Stimulated activated CD4-positive, alpha-beta T cell treated with anti-CD3 and anti-CD28 coated beads, TNF-alpha, amount 100 ng/mL, for 24 hours (primary cell): ENCODE data around the gene PARD3B.

Source experiments
- DNase-seq, 3 experiments: peaks; one replicate each; pipeline ENCODE4 v3.0.0-alpha.2; 2020; ENCODE audit warnings: low read depth in 3 of 3

Gene PARD3B

DNA sequence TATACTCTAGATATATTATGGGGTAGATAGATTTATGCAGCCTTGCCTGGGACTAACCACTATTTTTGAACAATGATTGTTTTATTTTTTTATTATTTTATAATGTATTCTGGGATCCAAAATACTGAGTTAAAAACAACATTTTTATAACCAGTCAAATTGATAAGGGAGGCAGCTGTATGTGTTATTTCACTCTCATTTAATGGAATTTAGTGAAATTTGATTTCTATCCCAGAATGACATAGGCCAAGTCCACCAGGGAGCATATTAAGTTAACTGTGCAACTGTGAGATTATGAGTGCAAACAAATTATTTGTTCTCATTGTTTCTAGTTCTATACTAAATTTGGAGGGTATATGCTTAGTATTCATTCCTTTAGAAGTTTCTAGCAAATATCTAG lies 583.5 kb downstream of the PARD3B start:
- no peak for DNase-seq

DNA sequence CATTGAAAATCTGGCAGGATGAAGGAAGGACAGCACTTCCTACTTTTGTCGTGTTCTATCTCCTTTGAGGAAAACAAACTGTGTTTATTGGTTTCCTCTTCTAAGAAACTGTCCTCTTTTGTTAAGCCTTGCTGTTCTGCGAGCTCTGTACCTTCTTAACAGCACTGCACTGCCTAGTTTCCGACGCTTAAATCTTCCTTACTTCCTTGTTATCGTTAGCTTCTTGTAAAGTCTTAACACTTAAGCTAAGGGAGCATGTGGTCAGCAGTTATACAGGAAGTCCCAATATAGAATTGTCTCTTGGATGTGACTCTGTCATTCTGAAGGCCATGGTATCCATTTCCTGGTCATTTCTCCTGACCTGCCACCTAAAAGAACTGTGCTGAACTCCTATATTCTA lies 584.3 kb downstream of the PARD3B start:
- no peak for DNase-seq

DNA sequence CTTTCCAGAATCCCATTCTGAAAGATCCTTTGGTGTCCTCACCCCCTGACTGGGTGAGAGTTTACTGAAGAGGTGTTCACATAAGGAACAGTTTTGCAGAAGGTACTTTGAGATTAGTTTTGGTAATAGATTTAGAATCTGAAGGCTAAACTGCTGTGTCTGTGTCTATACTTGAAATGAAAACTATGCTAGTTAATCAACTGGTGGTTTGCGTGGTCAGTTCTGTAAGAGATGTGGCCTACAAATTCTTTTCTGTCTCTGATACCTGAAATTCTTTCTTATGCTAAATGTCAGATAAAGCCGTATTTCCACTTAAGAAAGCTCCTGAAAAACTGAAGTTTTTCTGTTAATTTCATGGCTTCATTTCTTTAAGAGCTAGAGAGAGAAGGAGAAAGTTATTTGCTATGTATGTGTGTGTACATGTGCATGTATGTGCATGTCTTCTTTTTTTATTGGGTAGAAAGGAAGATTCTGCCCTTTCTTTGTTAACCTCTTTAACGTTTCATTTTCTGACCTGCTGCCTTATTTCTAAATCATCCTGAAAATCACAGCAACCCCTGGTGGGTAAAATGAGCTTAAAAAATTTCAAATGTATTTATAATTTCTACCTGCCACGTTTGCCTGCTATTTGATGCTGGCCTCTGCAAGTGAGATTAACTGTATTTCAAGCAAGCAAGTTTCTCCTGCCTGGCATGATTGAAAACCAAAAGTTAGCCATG lies 585.0 kb downstream of the PARD3B start:
- no peak for DNase-seq

GRCh38 chr2:205133544-205133943 lies 588.3 kb downstream of the PARD3B start:
- DNase-seq = no peak

- DNase-seq = no peak
Measured at GRCh38 chr2:205138735-205139134, 593.5 kb downstream of the PARD3B start.

DNA sequence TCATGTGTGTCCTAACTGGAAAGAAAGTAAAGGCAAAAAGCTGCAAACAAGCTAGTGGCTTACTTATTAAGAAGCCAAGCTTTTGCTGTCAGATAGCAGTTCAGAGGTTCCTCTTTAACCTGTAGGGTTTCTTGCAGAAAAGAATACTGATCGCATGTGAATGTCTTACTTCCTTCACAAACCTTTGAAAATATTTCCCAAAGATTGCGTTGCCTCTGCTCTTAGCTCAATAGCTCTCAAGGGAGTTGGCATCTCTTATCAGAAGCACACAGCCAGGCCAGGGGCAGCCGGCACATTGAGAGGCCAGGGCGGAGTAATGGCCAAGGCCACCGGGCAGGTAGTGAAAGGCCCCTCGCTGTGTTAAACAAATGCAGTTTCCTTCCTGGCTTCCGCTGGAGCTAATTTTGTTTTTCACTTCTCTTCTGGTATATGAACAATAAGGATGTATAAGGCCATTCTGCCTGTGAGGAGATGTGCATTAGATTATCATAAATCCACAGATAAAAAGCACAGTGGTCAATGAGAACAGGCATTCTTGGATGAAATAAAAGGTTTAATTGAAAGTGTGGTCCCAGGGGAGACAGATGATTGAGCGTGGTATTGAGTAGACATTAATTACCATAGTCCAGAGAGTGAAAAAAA lies 594.7 kb downstream of the PARD3B start:
- DNase-seq = no peak

- DNase-seq = no peak
Measured at GRCh38 chr2:205141381-205141780, 596.1 kb downstream of the PARD3B start.

DNA sequence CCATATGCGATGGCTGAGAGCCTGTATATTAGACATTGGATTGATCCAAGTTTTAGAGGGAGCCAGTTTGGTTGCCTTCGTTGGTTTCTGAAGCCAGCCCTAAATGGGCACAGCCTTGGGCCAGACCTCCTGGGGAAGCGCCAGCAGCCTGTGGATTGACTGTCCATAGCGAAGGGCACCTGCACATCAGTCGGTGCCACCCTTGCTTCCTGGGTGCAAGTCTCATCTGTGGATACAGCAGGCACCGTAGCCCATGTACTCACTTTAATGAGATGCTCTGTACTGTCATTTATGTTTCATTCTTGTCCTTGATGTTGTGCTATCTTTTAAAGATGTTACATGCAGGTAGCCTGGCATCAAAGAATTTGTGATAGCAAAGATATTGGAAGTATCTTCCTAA lies 600.6 kb downstream of the PARD3B start:
- DNase-seq = no peak

GRCh38 chr2:205148755-205149154 lies 603.5 kb downstream of the PARD3B start:
- no peak for DNase-seq

DNA sequence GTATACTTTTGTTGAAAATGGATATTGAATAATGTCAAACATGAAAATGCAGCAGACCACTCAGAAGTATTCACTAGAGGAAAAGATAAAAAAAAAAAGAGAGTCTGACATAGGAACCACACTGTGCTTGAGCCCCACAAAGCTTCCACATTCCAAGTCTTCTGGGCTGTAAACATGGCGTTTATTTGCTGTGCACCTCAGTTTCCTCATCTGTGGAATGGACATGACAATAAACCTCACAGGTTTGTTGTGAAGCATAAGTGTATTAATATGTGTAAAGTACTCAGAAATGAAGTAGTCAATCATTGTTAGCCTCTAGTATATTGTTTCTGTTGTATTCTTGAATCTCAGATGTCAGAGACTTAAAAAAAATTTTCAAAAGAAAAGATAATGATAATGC lies 611.2 kb downstream of the PARD3B start:
- DNase-seq = no peak

DNA sequence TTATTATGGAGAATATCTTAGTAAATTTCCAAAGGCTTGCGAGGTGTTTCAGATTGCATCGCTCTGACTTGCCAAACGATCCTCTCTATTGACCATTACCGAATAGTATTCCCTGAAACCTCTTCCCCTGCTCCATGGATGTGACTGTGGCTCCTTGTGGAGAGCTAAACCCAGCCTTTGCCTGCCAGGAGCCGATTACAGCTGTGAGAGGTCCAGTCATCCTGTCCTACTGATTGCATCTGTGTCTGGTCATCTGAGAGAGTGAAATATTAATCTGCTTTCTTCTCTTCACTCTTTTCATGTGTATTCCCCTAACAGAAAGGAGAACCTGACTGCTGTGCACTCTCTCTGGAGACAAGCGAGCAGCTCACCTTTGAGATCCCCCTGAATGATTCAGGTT lies 613.1 kb downstream of the PARD3B start:
- DNase-seq = no peak

DNA sequence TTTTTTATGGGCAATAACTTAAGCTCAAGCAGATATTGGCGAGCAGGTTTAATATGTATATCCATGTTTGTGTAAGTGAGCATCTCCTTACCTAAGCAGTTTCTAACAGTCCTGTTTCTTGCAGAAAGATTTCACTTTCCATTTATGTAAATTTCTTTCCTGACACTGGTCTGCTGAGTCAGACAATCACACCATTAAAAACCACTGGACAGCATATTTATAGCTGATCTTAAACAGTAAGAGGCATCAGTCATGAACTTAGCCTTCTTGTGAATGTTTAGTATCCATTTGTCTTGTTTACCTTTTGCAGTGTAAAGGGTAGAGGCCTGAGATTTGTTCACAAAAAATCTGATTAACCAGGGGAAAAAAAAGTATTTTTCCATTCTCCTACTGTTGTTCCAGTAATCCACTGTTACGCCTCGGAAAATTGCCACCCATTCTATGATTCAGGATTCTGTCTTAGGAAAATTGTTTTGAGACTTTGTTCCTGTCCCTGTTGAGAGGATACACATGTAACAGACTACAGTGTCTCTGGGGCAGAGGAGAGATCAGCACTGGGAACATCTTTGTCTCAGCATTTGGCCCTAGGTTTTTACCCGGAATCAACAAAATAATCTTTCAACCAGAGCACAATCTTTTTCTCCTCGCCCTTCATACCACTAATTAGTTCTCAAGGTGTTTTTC lies 616.0 kb downstream of the PARD3B start:
- no peak for DNase-seq

GRCh38 chr2:205166745-205167144 lies 621.5 kb downstream of the PARD3B start:
- no peak for DNase-seq

DNA sequence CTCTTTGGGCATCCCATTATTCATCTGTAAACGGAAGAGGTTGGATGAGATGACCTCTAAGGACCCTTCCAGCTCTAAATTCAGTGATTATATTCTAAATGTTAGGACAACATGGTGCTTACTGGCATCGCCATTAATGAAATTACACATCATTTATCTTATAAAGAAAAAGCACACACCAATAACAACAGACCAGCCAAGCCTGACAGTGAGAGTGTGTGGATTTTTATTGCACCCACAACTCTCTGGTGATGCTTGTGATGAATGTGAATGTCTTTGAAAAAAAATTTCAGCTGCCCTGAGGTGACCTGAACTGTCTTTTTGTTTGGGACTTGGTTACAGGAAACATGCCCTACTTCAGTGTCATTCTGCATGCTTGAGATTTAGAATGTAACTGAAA lies 623.7 kb downstream of the PARD3B start:
- DNase-seq = no peak

DNA sequence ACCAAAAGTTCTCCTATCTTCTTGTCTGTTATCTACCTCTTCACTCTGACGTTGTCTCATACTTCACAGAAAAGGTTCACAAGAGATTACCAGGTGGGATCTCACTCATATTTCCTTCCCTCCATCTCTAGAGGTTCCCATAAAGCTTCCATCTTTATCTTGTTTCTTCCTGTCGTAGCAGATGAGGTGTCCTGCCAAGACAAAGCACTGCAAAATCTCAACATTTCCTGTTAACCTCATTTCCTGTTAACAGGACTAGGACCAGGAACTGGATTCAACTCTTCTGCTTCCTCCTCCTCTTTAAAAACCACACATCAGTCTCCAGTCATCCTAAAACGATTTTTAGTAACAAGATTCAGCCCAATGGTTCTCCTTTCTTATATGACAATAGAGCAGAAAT lies 624.2 kb downstream of the PARD3B start:
- no peak for DNase-seq

DNA sequence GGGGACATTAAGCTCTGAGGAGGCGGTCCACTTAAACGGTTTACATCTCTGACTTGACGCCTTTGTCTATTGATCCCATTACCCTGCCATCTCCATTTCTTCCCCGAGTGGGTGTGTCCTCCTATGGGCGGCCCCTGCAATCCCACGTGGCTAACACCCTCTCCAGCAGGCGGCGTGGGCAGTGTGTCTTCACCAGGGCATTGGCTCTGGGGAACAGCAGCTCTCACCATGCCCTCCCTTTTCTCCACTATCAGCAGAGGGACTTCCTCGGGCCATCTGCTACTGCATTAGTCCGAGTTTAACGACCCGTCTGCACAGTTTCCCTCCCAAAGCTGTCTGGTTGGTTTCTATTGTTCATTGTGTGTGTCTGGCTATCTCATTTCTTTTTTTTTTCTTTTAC lies 625.1 kb downstream of the PARD3B start:
- DNase-seq = no peak

- no peak for DNase-seq
Measured at GRCh38 chr2:205171261-205171940, 626.1 kb downstream of the PARD3B start.

- DNase-seq = no peak
Measured at GRCh38 chr2:205175831-205176230, 630.6 kb downstream of the PARD3B start.

DNA sequence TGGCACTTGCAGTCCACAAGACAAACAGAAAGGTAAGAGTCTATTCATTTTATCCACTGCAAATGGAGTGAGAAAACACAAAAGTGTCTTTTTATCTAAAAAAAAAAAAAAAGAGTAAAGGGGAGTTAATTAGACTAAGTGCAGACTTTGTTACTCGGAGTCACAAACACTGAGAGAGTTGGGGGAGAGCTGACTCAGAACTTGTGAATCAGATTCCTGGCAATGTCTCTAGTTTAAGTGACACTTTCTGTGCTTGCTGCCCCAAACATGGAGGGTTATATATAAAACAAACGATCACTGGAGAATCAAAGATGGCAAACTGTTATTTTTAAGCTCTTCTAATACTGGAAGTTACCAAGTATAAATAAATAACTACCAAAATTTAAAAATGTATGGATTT lies 631.3 kb downstream of the PARD3B start:
- no peak for DNase-seq

- no peak for DNase-seq
Measured at GRCh38 chr2:205177546-205177945, 632.3 kb downstream of the PARD3B start.

DNA sequence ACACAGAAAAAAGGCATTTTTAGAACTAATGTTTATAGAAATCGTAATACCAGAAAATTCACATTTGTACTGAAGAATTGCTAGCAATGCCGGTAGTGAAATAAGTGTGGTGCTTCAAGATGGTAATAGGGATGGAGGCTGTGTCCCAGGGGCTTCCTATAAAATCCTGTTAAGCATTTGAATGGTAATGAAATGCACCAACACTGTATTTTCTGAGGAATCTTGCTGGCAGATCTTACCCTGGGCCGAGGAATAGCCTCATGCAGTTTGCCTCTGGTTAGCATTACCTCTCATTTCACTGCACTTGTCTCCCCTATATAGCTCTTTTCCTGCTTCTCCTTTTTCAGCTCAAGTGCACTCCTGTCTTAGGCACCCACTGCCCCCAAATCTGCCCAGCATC lies 635.5 kb downstream of the PARD3B start:
- no peak for DNase-seq

DNA sequence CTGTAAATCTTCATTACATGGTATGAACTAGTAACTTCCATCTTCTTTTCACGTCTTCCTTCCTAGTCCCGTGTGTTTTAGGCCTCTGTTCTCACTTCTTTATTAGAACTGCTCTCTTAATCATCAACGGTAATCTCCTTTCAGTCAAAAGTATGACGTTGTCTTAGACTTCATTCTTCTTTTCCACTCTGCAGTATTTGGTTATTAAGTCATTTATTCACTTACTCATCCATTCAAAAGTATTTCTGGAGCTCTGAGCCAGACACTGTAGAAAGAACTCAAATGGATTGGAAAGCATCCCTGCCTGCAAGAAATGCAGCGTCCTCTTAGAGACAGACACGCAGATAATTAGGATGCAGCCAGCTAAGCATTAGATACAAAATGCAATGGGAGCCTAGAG lies 642.5 kb downstream of the PARD3B start:
- no peak for DNase-seq
